ENCODE results near the gene ASAH2B. TPM values are rescaled to one million over a fixed set of nuclear protein-coding genes. Genes with fewer than 3 reads are reported as not detected.
"Not testable (repeated sequence)": the region's sequence is repeated elsewhere in the genome, so short reads cannot be mapped to it uniquely, and the experiment has no call there.

Gene ASAH2B
- total RNA-seq, 1 donor from 2014 or later: 6.0 TPM

GRCh38 chr10:50740293-50740648 is 535 bp downstream of the ASAH2B start:
- peaks cover 16% of the 10 kb centered on the region for H3K27me3 Mint-ChIP-seq
- H3K4me1 Mint-ChIP-seq (ENCODE audit: unreplicated experiment): peaks cover 4% of the 10 kb centered on the region
- no peak for DNase-seq (ENCODE audit: extremely low spot score, unreplicated experiment)
- peak overlapping the region; percentile 87 for H3K27ac Mint-ChIP-seq
- TF ChIP-seq CTCF (conservative IDR thresholded peaks at IDR 0.05): no peak
- H3K4me3 Mint-ChIP-seq: peak overlapping the region; percentile 99
- no peaks in the 10 kb centered on the region for H3K9me3 Mint-ChIP-seq
- H3K36me3 Mint-ChIP-seq: no peaks in the 10 kb centered on the region

GRCh38 chr10:50742820-50743219 is 3.1 kb downstream of the ASAH2B start:
- not testable (repeated sequence) for DNase-seq (ENCODE audit: extremely low spot score, unreplicated experiment); H3K4me3 Mint-ChIP-seq; H3K27ac Mint-ChIP-seq; H3K9me3 Mint-ChIP-seq; H3K27me3 Mint-ChIP-seq; H3K4me1 Mint-ChIP-seq (ENCODE audit: unreplicated experiment); H3K36me3 Mint-ChIP-seq

DNA sequence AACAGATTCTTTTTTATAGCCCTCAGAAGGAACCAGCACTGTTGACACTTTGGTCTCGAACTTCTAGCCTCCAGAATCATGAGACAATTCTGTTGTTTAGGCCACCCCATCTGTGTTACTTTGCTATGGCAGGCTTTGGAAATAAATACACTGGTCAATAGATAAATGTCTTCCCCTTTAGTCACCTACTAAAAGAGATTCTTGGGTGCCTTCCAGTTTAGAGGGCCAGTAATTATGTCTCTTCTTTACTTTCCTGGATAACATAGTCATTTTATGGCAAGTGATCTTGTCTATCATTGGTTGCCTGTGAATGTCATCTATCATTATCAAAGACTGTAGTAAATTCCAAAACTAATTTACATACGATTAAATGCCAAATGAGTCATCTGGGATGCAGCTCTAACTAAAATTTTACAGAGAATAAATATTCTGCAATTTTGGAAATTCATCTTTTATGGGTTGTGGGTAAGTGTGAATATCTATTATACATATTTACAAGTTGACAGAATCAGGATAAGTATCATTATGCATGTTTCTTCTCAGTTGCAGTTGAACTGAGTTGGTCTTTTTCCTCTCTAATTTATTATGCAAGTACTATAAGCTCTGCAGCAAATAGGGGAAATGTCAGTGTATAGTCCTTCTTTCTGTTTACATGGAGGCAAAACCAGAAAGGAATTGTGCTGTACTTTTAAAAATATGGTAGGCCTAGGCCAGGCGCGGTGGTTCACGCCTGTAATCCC is 27.2 kb downstream of the ASAH2B start:
- not testable (repeated sequence) for H3K36me3 Mint-ChIP-seq; H3K4me3 Mint-ChIP-seq; H3K27ac Mint-ChIP-seq; DNase-seq (ENCODE audit: extremely low spot score, unreplicated experiment); H3K27me3 Mint-ChIP-seq; H3K4me1 Mint-ChIP-seq (ENCODE audit: unreplicated experiment); H3K9me3 Mint-ChIP-seq

- H3K36me3 Mint-ChIP-seq; H3K27ac Mint-ChIP-seq; H3K27me3 Mint-ChIP-seq; H3K9me3 Mint-ChIP-seq; H3K4me3 Mint-ChIP-seq; DNase-seq (ENCODE audit: extremely low spot score, unreplicated experiment); H3K4me1 Mint-ChIP-seq (ENCODE audit: unreplicated experiment): not testable (repeated sequence)
These were observed 32.3 kb downstream of the ASAH2B start for GRCh38 chr10:50772042-50772441.

DNA sequence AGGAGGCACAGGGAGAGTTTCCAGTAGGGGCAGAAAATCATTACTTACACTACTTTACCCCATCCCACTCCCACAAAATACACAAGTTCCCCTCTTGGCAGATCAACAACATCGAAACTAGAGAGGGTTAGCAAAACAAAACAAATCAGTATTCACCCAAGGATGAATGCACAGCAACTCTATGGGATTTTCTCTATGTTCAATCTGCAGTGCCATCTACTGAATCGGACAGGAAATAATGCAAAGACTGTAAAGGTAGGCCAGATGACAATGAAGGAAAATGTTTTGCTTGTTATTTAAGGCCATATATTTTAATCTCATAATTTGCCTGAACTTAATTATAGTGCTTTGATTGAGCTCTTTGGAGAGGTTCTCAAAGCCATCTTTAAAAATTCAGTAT is 35.1 kb downstream of the ASAH2B start:
- H3K9me3 Mint-ChIP-seq; H3K4me1 Mint-ChIP-seq (ENCODE audit: unreplicated experiment); DNase-seq (ENCODE audit: extremely low spot score, unreplicated experiment); H3K36me3 Mint-ChIP-seq; H3K27ac Mint-ChIP-seq; H3K4me3 Mint-ChIP-seq; H3K27me3 Mint-ChIP-seq: not testable (repeated sequence)

DNA sequence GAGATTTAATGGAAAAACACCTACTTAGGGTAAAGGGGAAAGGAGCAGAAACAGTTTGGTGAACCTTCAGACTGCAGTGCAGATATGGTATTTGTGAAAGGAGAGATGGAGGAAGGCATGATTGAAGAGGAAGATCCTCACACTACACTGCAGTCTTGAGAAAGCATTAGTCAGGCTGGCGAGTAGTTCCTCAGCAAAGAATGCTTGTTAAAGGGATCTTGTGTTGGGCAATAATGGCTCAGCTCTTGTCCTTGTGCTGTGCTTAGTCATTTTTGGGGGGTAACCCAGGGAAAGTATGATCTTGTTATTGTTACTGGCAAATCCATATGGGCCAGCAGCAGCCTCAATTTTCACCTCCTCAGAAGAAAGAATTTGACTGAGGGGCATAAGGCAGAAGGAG is 40.3 kb downstream of the ASAH2B start:
- not testable (repeated sequence) for H3K9me3 Mint-ChIP-seq; DNase-seq (ENCODE audit: extremely low spot score, unreplicated experiment); H3K27ac Mint-ChIP-seq; H3K4me3 Mint-ChIP-seq; H3K36me3 Mint-ChIP-seq; H3K27me3 Mint-ChIP-seq; H3K4me1 Mint-ChIP-seq (ENCODE audit: unreplicated experiment)

GRCh38 chr10:50782017-50782416 is 42.3 kb downstream of the ASAH2B start:
- not testable (repeated sequence) for H3K9me3 Mint-ChIP-seq; H3K4me1 Mint-ChIP-seq (ENCODE audit: unreplicated experiment); H3K27ac Mint-ChIP-seq; H3K4me3 Mint-ChIP-seq; H3K27me3 Mint-ChIP-seq; DNase-seq (ENCODE audit: extremely low spot score, unreplicated experiment); H3K36me3 Mint-ChIP-seq

DNA sequence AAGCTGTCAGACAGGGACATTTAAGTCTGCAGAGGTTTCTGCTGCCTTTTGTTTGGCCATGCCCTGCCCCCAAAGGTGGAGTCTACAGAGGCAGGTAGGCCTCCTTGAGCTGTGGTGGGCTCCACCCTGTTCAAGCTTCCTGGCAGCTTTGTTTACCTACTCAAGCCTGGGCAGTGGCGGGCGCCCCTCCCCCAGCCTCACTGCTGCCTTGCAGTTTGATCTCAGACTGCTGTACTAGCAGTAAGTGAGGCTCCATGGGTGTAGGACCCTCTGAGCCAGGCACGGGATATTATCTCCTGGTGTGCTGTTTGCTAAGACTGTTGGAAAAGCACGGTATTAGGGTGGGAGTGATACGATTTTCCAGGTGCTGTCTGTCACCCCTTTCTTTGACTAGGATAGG is 48.2 kb downstream of the ASAH2B start:
- DNase-seq (ENCODE audit: extremely low spot score, unreplicated experiment); H3K4me1 Mint-ChIP-seq (ENCODE audit: unreplicated experiment); H3K9me3 Mint-ChIP-seq; H3K36me3 Mint-ChIP-seq; H3K27me3 Mint-ChIP-seq; H3K4me3 Mint-ChIP-seq; H3K27ac Mint-ChIP-seq: not testable (repeated sequence)

DNA sequence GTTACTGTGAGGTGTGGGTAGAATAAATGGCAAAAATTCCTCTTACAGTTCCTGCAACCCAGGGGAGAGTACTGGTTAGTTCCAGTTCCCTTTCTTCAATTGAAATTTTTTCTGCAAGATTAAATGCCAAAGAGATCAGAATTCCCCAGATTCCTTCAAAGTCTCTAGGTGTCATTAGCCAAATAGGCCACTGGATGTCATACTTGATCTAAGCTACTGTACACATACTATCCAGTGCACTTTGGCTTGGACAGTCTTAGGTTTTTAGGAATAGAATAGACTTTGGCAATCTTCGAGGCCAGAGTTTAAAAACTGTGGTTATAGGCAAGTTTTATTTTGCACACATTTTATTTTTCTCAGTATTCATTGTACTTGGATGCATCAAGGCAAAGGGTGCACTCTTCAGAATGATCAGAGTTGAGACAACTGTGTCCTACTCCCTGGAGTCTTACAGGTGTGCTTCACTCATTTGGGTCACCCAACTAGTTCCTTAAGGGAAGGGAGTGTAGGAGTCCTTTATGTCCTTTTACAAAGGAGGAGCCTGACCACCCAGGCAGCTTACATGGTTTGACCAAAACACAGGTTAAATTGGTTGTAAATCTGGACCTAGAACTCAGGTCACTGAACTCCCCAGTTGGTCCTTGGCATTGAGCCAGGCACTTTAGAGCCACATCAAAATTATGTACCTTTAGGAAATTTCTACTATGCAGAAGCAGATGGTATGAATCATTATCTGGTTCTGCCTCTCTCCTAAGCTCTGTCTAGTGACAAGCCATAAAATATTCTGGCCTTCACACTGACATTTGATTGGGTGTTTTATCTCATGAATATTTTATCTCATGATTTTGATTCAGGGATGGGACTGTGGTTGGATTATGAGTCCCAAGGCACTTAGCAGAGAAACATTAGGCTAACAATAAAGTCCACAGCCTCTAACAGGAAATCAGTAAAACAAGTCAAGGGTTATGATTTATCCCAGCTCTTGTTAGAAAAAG is 49.5 kb downstream of the ASAH2B start:
- peak; percentile 51 for TF ChIP-seq CTCF (conservative IDR thresholded peaks at IDR 0.05)
- Mint-ChIP-seq H3K4me3 (no peak overlapping the region), H3K9me3 (no peaks in the 10 kb centered on the region), H3K4me1 (ENCODE audit: unreplicated experiment) (no peaks in the 10 kb centered on the region), H3K27ac (no peak overlapping the region), H3K36me3 (no peaks in the 10 kb centered on the region), H3K27me3 (no peaks in the 10 kb centered on the region)
- no peak for DNase-seq (ENCODE audit: extremely low spot score, unreplicated experiment)

All from type B pancreatic cell (in vitro differentiated cells).